VCaP (cell line): Measurements from ENCODE around the gene SDHAF4.

Experiments
- H3K27ac ChIP-seq: fragments of 450-650 bp; 2 replicates; pipeline ENCODE4 v1.5.1; 2017
- CTCF ChIP-seq: fragments of 450-650 bp; conservative IDR thresholded peaks from 2 replicates; pipeline ENCODE4 v1.5.1; 2017; ENCODE audit warnings: mild to moderate bottlenecking, moderate library complexity

The SDHAF4 gene

DNA sequence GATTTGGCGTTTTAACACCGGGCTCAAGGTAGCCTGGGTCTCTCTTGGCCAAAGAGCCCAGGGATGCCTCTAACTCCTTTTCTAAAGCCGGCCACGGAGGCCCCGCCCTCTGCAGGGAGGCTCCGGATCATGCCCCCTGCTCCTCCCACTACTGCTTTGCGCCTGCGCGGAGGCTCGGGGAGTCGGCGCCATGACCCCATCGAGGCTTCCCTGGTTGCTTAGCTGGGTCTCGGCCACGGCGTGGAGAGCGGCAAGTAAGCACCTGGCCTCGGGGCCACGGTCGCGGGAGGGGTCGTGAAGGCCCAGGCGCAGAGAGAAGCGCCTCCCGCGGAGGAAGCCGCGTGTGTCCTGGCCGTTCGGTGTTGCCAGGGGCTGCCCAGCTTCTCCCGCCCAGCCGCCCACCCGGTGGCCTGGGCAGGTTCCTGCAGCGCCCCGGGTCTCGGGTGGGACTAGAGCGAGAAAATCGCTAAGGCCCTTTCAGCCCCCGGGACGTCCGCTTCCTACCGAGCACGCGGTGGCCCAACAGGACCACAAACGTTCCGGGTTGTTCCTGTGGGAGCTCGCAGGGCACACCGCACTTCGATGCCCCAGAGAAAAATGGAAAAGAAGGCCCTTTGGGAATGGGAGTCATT lies at the start of gene SDHAF4:
Gene SDHAF4, plus strand, starts transcription at position 180 of the 632 bp plus-strand sequence. Its CDS starts 11 bp downstream, at position 191.
- H3K27ac ChIP-seq, result peak within 1 kb of the TSS; percentile 88
- no peak for TF ChIP-seq CTCF

DNA sequence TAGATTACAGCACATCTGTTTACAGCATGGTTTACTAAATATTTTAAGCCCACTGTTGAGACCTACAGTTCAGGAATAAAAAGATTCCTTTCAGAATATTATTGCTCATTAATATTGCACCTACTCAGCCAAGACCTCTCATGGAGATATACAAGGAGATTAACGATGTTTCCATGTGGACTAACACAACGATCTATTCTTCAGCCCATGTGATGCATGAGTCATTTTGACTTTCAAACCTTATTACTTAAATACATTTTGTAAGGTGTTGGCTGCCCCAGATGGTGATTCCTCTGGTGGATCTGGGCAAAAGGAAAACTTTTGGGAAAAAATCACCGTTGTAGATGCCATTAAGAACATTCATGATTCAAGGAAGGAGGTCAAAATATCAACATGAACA lies 48.0 kb upstream of the SDHAF4 start:
- TF ChIP-seq CTCF, result no peak
- H3K27ac ChIP-seq, result no peak overlapping the region

- TF ChIP-seq CTCF, result peak; percentile 69
These were observed 46.2 kb upstream of the SDHAF4 start for GRCh38 chr6:70520575-70520974.

DNA sequence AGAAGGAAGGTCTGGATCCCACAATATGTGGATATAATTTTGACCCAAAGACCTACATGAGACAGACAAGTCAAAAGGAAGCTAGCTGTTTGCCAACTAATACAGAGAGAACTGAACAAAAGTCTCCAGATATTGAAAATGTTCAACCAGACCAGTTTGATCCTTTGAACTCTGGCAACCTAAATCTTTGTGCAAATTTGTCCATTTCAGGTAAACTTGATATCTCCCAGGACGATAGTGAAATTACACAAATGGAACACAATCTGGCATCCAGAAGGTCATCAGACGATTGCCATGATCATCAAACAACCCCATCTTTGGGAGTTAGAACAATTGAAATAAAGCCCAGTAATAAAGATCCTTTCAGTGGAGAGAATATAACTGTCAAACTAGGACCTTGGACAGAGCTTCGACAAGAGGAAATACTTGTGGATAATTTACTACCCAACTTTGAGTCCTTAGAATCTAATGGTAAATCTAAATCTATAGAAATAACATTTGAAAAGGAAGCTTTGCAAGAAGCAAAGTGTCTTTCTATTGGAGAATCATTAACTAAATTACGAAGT lies 41.9 kb upstream of the SDHAF4 start:
- TF ChIP-seq CTCF, result no peak

More at GRCh38 chr6:70520575-70520974, 46.2 kb upstream of the SDHAF4 start:
- H3K27ac ChIP-seq, result no peak overlapping the region

GRCh38 chr6:70527071-70527737 lies 39.5 kb upstream of the SDHAF4 start:
- H3K27ac ChIP-seq, result no peak overlapping the region
- TF ChIP-seq CTCF, result no peak

More for the DNA sequence above, 41.9 kb upstream of the SDHAF4 start:
- H3K27ac ChIP-seq, result no peak overlapping the region

DNA sequence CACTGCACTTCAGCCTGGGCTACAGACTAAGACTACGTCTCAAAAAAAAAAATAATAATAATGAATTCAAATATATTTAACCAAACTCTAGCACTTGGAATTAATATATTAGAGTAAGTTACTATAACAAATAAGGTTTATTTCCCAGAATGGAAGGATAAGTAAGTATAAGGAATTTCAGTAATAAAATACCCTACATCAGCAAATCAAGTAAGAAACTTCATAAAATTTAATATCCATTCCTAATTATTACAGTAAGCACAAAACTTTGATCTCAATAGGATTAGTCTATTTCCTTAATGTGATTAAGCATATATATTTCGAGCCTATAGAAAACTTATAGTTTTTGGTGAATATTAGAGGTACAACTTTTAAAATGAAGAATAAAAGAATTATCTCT lies 36.7 kb upstream of the SDHAF4 start:
- no peak for TF ChIP-seq CTCF
- H3K27ac ChIP-seq, result no peak overlapping the region

DNA sequence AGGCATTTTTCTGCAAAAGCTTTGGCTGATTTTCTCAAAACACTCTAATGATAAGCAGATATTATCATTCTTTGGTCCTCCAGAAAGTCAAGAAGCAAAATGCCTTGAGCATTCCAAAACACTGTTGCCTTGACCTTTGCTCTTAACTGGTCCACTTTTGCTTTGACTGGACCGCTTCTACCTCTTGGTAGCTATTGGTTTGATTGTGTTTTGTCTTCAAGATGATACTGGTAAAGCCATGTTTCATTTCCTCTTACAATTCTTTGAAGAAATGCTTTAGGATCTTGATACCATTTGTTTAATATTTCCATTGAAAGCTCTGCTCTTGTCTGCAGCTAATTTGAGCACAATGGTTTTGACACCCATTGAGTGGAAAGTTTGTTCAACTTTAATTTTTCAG lies 35.6 kb upstream of the SDHAF4 start:
- TF ChIP-seq CTCF, result no peak
- H3K27ac ChIP-seq, result no peak overlapping the region
